Parathyroid adenoma (tissue), 2 donors: ENCODE data around the gene CABCOCO1.

Experiments
- H2AFZ ChIP-seq: fragments of 300-600 bp; sonication (generic); one replicate; pipeline ENCODE4 v1.7.0; 2017; ENCODE audit warnings: antibody characterized with exemption, mild to moderate bottlenecking
- H3K27ac ChIP-seq: fragments of 300-600 bp; sonication (generic); one replicate; pipeline ENCODE4 v1.7.0; 2017
- H3K27me3 ChIP-seq: fragments of 300-600 bp; sonication (generic); one replicate; pipeline ENCODE4 v1.7.0; 2017; ENCODE audit warnings: low read length; ENCODE audit not compliant: control insufficient read depth, insufficient read depth
- H3K36me3 ChIP-seq: fragments of 300-600 bp; sonication (generic); one replicate; pipeline ENCODE4 v1.7.0; 2017; ENCODE audit warnings: low read length; ENCODE audit not compliant: control insufficient read depth, insufficient read depth
- H3K4me1 ChIP-seq: fragments of 300-600 bp; sonication (generic); one replicate; pipeline ENCODE4 v1.7.0; 2017; ENCODE audit warnings: control low read depth
- H3K4me2 ChIP-seq: fragments of 300-600 bp; sonication (generic); one replicate; pipeline ENCODE4 v1.7.0; 2017; ENCODE audit warnings: low read length
- H3K4me3 ChIP-seq: fragments of 300-600 bp; sonication (generic); one replicate; pipeline ENCODE4 v1.7.0; 2017; ENCODE audit warnings: low read depth, low read length
- H3K79me2 ChIP-seq: fragments of 300-600 bp; sonication (generic); one replicate; pipeline ENCODE4 v1.7.0; 2017; ENCODE audit warnings: control low read depth
- H3K9ac ChIP-seq: fragments of 300-600 bp; sonication (generic); one replicate; pipeline ENCODE4 v1.7.0; 2017; ENCODE audit warnings: mild to moderate bottlenecking
- H3K9me3 ChIP-seq: fragments of 300-600 bp; sonication (generic); one replicate; pipeline ENCODE4 v1.7.0; 2017; ENCODE audit warnings: low read length; ENCODE audit not compliant: control insufficient read depth
- TF ChIP-seq, protein P1 (sequence below): fragments of 300-600 bp; sonication (generic); IDR thresholded peaks from one replicate; pipeline ENCODE4 v1.7.0; 2017; ENCODE audit warnings: antibody characterized with exemption, mild to moderate bottlenecking
- donor health status: primary hyperparathyroidism.

Gene CABCOCO1, protein sequence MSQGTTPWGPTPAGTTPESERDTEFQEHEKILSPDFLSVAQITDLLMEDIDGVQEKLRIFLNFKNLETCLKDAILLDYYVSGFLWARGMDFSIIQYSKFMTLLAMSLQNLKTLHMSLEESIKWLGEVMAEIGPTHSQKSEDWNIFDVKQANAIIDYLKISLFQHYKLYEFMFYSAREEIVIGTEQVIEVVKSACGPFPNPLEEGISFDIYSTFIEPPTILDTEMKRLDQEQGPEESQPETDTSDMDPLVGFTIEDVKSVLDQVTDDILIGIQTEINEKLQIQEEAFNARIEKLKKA

DNA sequence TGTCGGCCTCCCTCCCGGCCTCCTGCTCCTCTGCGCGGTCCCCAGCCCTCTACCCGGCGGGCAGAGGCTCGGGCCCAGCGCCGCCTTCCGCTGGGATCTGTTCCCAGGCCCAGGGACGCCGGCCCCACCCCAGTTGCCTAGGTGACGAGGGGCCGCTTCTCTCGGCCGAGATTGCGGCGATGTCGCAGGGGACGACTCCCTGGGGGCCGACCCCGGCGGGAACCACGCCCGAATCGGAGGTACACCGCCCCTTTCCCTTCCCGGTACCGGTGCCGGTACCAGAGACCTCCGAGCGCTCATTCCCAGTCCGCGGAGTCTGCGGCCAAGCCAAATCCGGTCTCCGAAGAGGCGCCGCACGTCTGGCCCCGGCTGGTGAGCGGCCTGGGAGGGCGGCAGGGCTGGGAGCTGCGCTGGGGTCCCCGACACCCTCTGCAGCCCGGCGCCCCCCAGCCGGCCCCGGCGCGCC is at the start of gene CABCOCO1:
CABCOCO1 (plus strand) TSS at position 136 of the 466 bp plus-strand sequence; CDS start at position 180, 44 bp downstream.
- peak within 1 kb of the TSS; percentile 47 for H3K27ac ChIP-seq
- TF ChIP-seq, protein P1, sequence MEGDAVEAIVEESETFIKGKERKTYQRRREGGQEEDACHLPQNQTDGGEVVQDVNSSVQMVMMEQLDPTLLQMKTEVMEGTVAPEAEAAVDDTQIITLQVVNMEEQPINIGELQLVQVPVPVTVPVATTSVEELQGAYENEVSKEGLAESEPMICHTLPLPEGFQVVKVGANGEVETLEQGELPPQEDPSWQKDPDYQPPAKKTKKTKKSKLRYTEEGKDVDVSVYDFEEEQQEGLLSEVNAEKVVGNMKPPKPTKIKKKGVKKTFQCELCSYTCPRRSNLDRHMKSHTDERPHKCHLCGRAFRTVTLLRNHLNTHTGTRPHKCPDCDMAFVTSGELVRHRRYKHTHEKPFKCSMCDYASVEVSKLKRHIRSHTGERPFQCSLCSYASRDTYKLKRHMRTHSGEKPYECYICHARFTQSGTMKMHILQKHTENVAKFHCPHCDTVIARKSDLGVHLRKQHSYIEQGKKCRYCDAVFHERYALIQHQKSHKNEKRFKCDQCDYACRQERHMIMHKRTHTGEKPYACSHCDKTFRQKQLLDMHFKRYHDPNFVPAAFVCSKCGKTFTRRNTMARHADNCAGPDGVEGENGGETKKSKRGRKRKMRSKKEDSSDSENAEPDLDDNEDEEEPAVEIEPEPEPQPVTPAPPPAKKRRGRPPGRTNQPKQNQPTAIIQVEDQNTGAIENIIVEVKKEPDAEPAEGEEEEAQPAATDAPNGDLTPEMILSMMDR, result no peak
- no peaks in the 10 kb centered on the region for H3K27me3 ChIP-seq
- no peaks in the 10 kb centered on the region for H3K4me1 ChIP-seq
- peak within 1 kb of the TSS; percentile 72 for H2AFZ ChIP-seq
- no peak within 1 kb of the TSS for H3K9ac ChIP-seq
- H3K4me3 ChIP-seq, result peak within 1 kb of the TSS; percentile 69
- H3K4me2 ChIP-seq, result peak within 1 kb of the TSS; percentile 74
- no peaks in the 10 kb centered on the region for H3K79me2 ChIP-seq
- no peaks in the 10 kb centered on the region for H3K36me3 ChIP-seq
- no peaks in the 10 kb centered on the region for H3K9me3 ChIP-seq

DNA sequence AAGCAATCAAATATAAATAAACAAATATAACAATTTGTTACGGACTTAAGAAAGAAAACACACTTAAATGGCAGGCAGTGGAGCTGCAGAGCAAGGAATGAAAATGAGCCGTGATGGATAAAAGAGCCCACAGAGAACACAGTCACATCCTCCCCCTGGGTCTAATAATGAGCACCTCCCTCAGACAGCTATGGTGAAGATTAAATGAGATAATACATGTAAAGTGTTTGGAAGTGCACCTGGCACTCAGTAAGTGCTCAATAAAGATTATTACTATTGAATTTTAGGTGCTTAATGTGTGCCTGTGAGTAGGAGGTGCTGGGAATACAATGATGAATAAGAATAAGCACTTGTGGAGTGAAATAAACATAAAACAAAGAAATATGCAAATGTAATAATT is 49.1 kb upstream of the CABCOCO1 start:
- TF ChIP-seq, protein P1, result no peak

DNA sequence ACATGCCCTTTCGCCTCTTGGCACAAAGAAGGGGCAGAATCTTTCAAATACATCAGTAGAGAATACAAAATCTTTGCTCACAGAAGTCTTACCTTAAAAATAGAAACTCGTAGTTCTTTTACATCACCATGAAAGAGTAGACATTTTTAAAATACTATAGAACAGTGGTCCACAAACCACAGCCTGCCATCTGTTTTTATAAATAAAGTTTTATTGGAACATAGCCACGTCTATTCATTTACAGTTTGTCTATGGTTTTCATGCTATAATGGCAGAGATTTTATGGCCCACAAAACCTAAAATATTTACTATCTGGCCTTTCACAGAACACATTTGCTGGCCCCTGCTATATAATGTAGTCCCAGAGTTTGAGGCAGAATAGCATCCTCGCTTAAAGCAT is 46.1 kb upstream of the CABCOCO1 start:
- H3K27ac ChIP-seq, result no peak overlapping the region
- TF ChIP-seq, protein P1, result no peak
- no peak overlapping the region for H3K4me3 ChIP-seq
- no peaks in the 10 kb centered on the region for H3K27me3 ChIP-seq
- H3K9ac ChIP-seq, result no peak overlapping the region
- H3K36me3 ChIP-seq, result no peaks in the 10 kb centered on the region
- H3K79me2 ChIP-seq, result no peaks in the 10 kb centered on the region
- no peak overlapping the region for H3K4me2 ChIP-seq
- no peak overlapping the region for H2AFZ ChIP-seq
- no peaks in the 10 kb centered on the region for H3K4me1 ChIP-seq
- H3K9me3 ChIP-seq, result no peaks in the 10 kb centered on the region

More for the DNA sequence above, 49.1 kb upstream of the CABCOCO1 start:
- H3K4me1 ChIP-seq, result no peaks in the 10 kb centered on the region
- no peaks in the 10 kb centered on the region for H3K79me2 ChIP-seq
- H3K27ac ChIP-seq, result no peak overlapping the region
- H3K4me3 ChIP-seq, result no peak overlapping the region
- no peaks in the 10 kb centered on the region for H3K36me3 ChIP-seq
- no peaks in the 10 kb centered on the region for H3K27me3 ChIP-seq
- no peak overlapping the region for H2AFZ ChIP-seq
- no peaks in the 10 kb centered on the region for H3K9me3 ChIP-seq
- no peak overlapping the region for H3K4me2 ChIP-seq
- H3K9ac ChIP-seq, result no peak overlapping the region

DNA sequence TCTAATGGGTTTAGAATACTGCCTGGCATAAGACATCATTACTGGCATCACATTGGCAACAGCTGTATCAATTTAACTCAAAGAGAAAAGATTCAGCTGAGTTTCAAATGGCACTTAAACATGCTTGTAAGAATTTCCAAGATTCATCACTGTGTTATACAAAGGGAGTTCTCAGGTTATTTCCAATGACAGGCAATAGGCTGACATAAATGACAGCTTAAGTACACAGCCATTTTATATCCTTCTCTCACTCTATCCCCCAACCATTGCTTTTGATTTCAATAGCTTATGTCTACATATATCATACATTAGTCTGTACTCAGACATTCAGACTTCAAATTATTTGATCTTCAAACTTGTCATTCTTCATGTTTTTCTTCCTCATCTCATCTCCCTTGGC is 45.5 kb upstream of the CABCOCO1 start:
- Histone ChIP-seq H3K79me2 (no peaks in the 10 kb centered on the region), H3K4me3 (no peak overlapping the region), H3K4me1 (no peaks in the 10 kb centered on the region), H2AFZ (no peak overlapping the region), H3K9ac (no peak overlapping the region), H3K27me3 (no peaks in the 10 kb centered on the region), H3K4me2 (no peak overlapping the region), H3K27ac (no peak overlapping the region), H3K9me3 (no peaks in the 10 kb centered on the region), H3K36me3 (no peaks in the 10 kb centered on the region)
- TF ChIP-seq, protein P1, result no peak

DNA sequence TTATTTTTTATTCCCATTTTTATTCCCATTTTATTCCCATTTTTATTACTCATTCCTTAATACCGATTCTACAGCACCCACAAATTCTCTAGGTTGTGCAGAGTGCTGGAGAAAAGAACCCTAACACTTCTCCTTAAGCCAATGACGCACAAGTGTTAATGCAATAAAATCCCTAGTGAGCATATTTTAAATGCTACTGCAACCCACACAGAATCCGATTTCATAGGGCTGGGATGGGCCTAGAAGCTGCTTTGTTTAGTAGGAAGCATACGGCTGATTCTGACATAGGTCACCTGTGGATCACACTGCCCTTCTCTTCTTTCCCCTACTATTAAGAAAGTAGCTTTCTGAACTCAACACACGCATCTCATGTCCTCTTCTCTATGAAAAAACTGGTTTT is 45.1 kb upstream of the CABCOCO1 start:
- Histone ChIP-seq H3K27me3 (no peaks in the 10 kb centered on the region), H2AFZ (no peak overlapping the region), H3K4me3 (no peak overlapping the region), H3K9ac (no peak overlapping the region), H3K9me3 (no peaks in the 10 kb centered on the region), H3K4me1 (no peaks in the 10 kb centered on the region), H3K27ac (no peak overlapping the region), H3K36me3 (no peaks in the 10 kb centered on the region), H3K4me2 (no peak overlapping the region), H3K79me2 (no peaks in the 10 kb centered on the region)
- TF ChIP-seq, protein P1, result no peak
